H1 (cell line): ENCODE results near the gene SCN3A. TPM values are rescaled to one million over a fixed set of nuclear protein-coding genes. Genes with fewer than 3 reads are reported as not detected.

Source experiments
- CTCF ChIA-PET: fragments of 300-600 bp; sonication (Branson Sonifier 250); formaldehyde crosslinking; loops from one replicate; lab custom pipeline; 2021; ENCODE audit not compliant: partially characterized antibody; lab: Charles Lee
- POLR2A ChIA-PET: fragments of 300-600 bp; sonication (Branson Sonifier 250); formaldehyde crosslinking; loops from one replicate; lab custom pipeline; 2021; ENCODE audit warnings: inconsistent platforms; ENCODE audit not compliant: partially characterized antibody; lab: Charles Lee
- DNase-seq, 2 experiments: peaks; one replicate each; pipeline versions ENCODE4 v3.0.0 to v3.0.0-alpha.2; 2010 to 2022; ENCODE audit warnings: low spot score in 2 of 2, low read depth in 1 of 2, mixed read lengths in 1 of 2
- FAIRE-seq: peaks from 2 replicates; lab custom pipeline; 2011; peaks lifted over from hg19 to GRCh38; lab: Jason Lieb, UNC
- H2AFZ ChIP-seq: 2 replicates; pipeline ENCODE4 v1.8.1; 2012; ENCODE audit warnings: low read length, inconsistent platforms
- H2AK5ac ChIP-seq: 2 replicates; pipeline ENCODE4 v1.6.1; 2013; ENCODE audit warnings: low read depth, low read length
- H2BK120ac ChIP-seq: replicated peaks from 2 replicates; pipeline ENCODE3; 2013; ENCODE audit warnings: low read depth, low read length, inconsistent platforms
- H2BK12ac ChIP-seq: 2 replicates; pipeline ENCODE4 v1.6.1; 2013; ENCODE audit warnings: low read depth, low read length
- H2BK15ac ChIP-seq: 2 replicates; pipeline ENCODE4 v1.6.1; 2013; ENCODE audit warnings: low read length
- H2BK20ac ChIP-seq: 2 replicates; pipeline ENCODE4 v1.6.1; 2013; ENCODE audit warnings: low read length
- H2BK5ac ChIP-seq: 2 replicates; pipeline ENCODE4 v1.6.1; 2013; ENCODE audit warnings: low read depth, low read length
- H3K14ac ChIP-seq: 2 replicates; pipeline ENCODE4 v1.6.1; 2013; ENCODE audit warnings: inconsistent platforms; ENCODE audit not compliant: insufficient read length
- H3K18ac ChIP-seq: 2 replicates; pipeline ENCODE4 v1.6.1; 2013; ENCODE audit warnings: low read length; ENCODE audit errors: extremely low read depth
- H3K23ac ChIP-seq: 2 replicates; pipeline ENCODE4 v1.6.1; 2013; ENCODE audit warnings: inconsistent platforms; ENCODE audit not compliant: insufficient read length
- H3K23me2 ChIP-seq: 2 replicates; pipeline ENCODE4 v1.6.1; 2013; ENCODE audit warnings: low read depth, low read length
- H3K27ac ChIP-seq: 2 replicates; pipeline ENCODE4 v1.6.1; 2011; ENCODE audit warnings: low read depth, low read length, inconsistent platforms
- H3K27me3 ChIP-seq, 4 experiments: replicated peaks in 1 of 4; 1 replicate in 1 of 4; 2 replicates in 3 of 4; pipeline versions ENCODE4 v1.6.1 to v1.8.1; 2011 to 2013; ENCODE audit warnings: low read length in 3 of 4, mild to moderate bottlenecking in 3 of 4, inconsistent platforms in 2 of 4, mixed read lengths in 2 of 4, moderate library complexity in 1 of 4; ENCODE audit not compliant: control insufficient read depth in 3 of 4, insufficient read depth in 3 of 4; ENCODE audit errors: extremely low read depth in 1 of 4
- H3K36me3 ChIP-seq, 4 experiments: 2 replicates each; pipeline versions ENCODE4 v1.6.1 to v1.8.1; 2011 to 2013; ENCODE audit warnings: mild to moderate bottlenecking in 4 of 4, low read length in 3 of 4, moderate library complexity in 2 of 4, control low read depth in 1 of 4, inconsistent platforms in 1 of 4; ENCODE audit not compliant: insufficient read depth in 4 of 4, control insufficient read depth in 2 of 4
- H3K4ac ChIP-seq: replicated peaks from 2 replicates; pipeline ENCODE3; 2013; ENCODE audit warnings: low read length, low read depth, mixed read lengths, inconsistent platforms; ENCODE audit not compliant: insufficient read length
- H3K4me1 ChIP-seq, 4 experiments: replicated peaks in 1 of 4; 1 replicate in 1 of 4; 2 replicates in 3 of 4; pipeline versions ENCODE4 v1.6.1 to v1.8.1; 2011 to 2013; ENCODE audit warnings: low read length in 3 of 4, inconsistent platforms in 2 of 4, mixed read lengths in 1 of 4; ENCODE audit not compliant: insufficient read depth in 4 of 4, control insufficient read depth in 3 of 4
- H3K4me2 ChIP-seq, 2 experiments: 2 replicates each; pipeline versions ENCODE4 v1.6.1 to v1.8.1; 2011 to 2013; ENCODE audit warnings: low read depth in 2 of 2, low read length in 2 of 2, control low read depth in 1 of 2, inconsistent platforms in 1 of 2, mild to moderate bottlenecking in 1 of 2; ENCODE audit not compliant: insufficient read depth in 1 of 2
- H3K4me3 ChIP-seq, 4 experiments: fragments of 200-600, 300-600 bp in 1 of 4; sonication (generic), shearing (Covaris generic), sonication (Bioruptor Twin) in 1 of 4; 2 replicates each; pipeline versions ENCODE4 v1.5.1 to v1.8.1; 2011 to 2016; ENCODE audit warnings: low read length in 4 of 4, low read depth in 3 of 4, control low read depth in 2 of 4, inconsistent platforms in 2 of 4, mild to moderate bottlenecking in 2 of 4, mixed read lengths in 1 of 4, moderate library complexity in 1 of 4; ENCODE audit not compliant: insufficient read depth in 2 of 4; ENCODE audit errors: extremely low read depth in 1 of 4
- H3K56ac ChIP-seq: replicated peaks from 2 replicates; pipeline ENCODE3; 2013; ENCODE audit warnings: low read depth, mild to moderate bottlenecking, mixed read lengths, low read length, inconsistent platforms; ENCODE audit not compliant: insufficient read length
- H3K79me1 ChIP-seq: 2 replicates; pipeline ENCODE4 v1.6.1; 2013; ENCODE audit warnings: low read depth, low read length, control low read depth
- H3K79me2 ChIP-seq, 2 experiments: 2 replicates each; pipeline versions ENCODE4 v1.6.1 to v1.8.1; 2012 to 2013; ENCODE audit warnings: low read length in 2 of 2, mild to moderate bottlenecking in 2 of 2, inconsistent platforms in 1 of 2; ENCODE audit not compliant: insufficient read depth in 2 of 2, control insufficient read depth in 1 of 2
- H3K9ac ChIP-seq, 4 experiments: replicated peaks in 1 of 4; 1 replicate in 1 of 4; 2 replicates in 3 of 4; pipeline versions ENCODE4 v1.6.1 to v1.8.1; 2011 to 2013; ENCODE audit warnings: low read depth in 3 of 4, low read length in 3 of 4, control low read depth in 2 of 4, mild to moderate bottlenecking in 2 of 4, moderate library complexity in 2 of 4, inconsistent platforms in 1 of 4; ENCODE audit errors: extremely low read depth in 1 of 4
- H3K9me3 ChIP-seq, 2 experiments: 2 replicates each; pipeline versions ENCODE4 v1.6.1 to v1.8.1; 2012 to 2013; ENCODE audit warnings: mild to moderate bottlenecking in 2 of 2, moderate library complexity in 2 of 2, control low read depth in 1 of 2, inconsistent platforms in 1 of 2, low read depth in 1 of 2, low read length in 1 of 2, mixed read lengths in 1 of 2; ENCODE audit not compliant: insufficient read depth in 2 of 2
- H4K20me1 ChIP-seq, 2 experiments: replicated peaks in 1 of 2; 2 replicates each; pipeline versions ENCODE3 to v1.8.1; 2011 to 2013; ENCODE audit warnings: inconsistent platforms in 2 of 2, low read length in 2 of 2, mild to moderate bottlenecking in 1 of 2; ENCODE audit not compliant: insufficient read depth in 2 of 2, control insufficient read depth in 1 of 2
- H4K5ac ChIP-seq: 2 replicates; pipeline ENCODE4 v1.6.1; 2013; ENCODE audit warnings: low read length, low read depth, mixed read lengths, inconsistent platforms; ENCODE audit not compliant: insufficient read length
- H4K8ac ChIP-seq: 2 replicates; pipeline ENCODE4 v1.8.0; 2013; ENCODE audit warnings: mild to moderate bottlenecking, moderate library complexity, low read length, inconsistent platforms; ENCODE audit not compliant: insufficient read depth; ENCODE audit errors: extremely low read depth
- H4K91ac ChIP-seq: replicated peaks from 2 replicates; pipeline ENCODE3; 2013; ENCODE audit warnings: low read length, mixed read lengths, inconsistent platforms; ENCODE audit not compliant: insufficient read length
- BRCA1 ChIP-seq: IDR thresholded peaks from 2 replicates; pipeline ENCODE4 v1.6.1; 2012; ENCODE audit warnings: low read depth, low read length, improper control_type of control experiment
- E2F6 ChIP-seq: IDR thresholded peaks from 2 replicates; pipeline ENCODE4 v1.6.1; 2012; ENCODE audit warnings: inconsistent platforms
- KDM1A ChIP-seq: fragments of 200-600, 300-600 bp; sonication (generic); IDR thresholded peaks from 2 replicates; pipeline ENCODE4 v1.7.1; 2016; ENCODE audit warnings: mild to moderate bottlenecking, low read length, borderline replicate concordance
- NANOG ChIP-seq: IDR thresholded peaks from 2 replicates; pipeline ENCODE4 v1.6.1; 2011; ENCODE audit warnings: low read length, low read depth, mild to moderate bottlenecking, inconsistent platforms; ENCODE audit not compliant: insufficient read depth, poor library complexity, severe bottlenecking
- SIN3A ChIP-seq, 2 experiments: IDR thresholded peaks in 1 of 2; conservative IDR thresholded peaks in 1 of 2; 2 replicates each; pipeline ENCODE4 v1.6.1; 2011 to 2012; ENCODE audit warnings: low read length in 2 of 2, improper control_type of control experiment in 1 of 2, low read depth in 1 of 2, mild to moderate bottlenecking in 1 of 2
- SP4 ChIP-seq: IDR thresholded peaks from 2 replicates; pipeline ENCODE4 v1.6.1; 2012; ENCODE audit warnings: low read length, inconsistent platforms
- TBP ChIP-seq: IDR thresholded peaks from 2 replicates; pipeline ENCODE4 v1.6.1; 2011; ENCODE audit warnings: low read depth, low read length, improper control_type of control experiment
- TEAD4 ChIP-seq: IDR thresholded peaks from 2 replicates; pipeline ENCODE4 v1.6.1; 2012; ENCODE audit warnings: low read depth, low read length, inconsistent platforms, mixed read lengths
- WGBS, 2 experiments: shearing (Covaris generic) in 1 of 2; methylation state at CpG; one replicate each; pipeline versions ENCODE4 v1.1.6 to v1.1.7; 2013 to 2015; ENCODE audit warnings: low lambda C conversion rate in 2 of 2, mixed read lengths in 2 of 2, inconsistent platforms in 1 of 2, low coverage in 1 of 2, missing lambda C conversion rate in 1 of 2; ENCODE audit not compliant: insufficient replicate concordance in 2 of 2, insufficient coverage in 1 of 2, insufficient read length in 1 of 2; ENCODE audit errors: extremely low coverage in 1 of 2, missing lambda C conversion rate in 1 of 2; 5-methylcytosine and 5-hydroxymethylcytosine counted together
- polyA plus RNA-seq, 7 experiments: library from polyadenylated mRNA; depleted of rRNA in 3 of 7; stranded (reverse) in 5 of 7; unstranded in 2 of 7; fragments of >200 nt in 5 of 7; fragments of 200-250 nt in 2 of 7; gene quantifications; 1 replicate in 5 of 7; 2 replicates in 1 of 7; 4 replicates in 1 of 7; pipeline versions ENCODE4 v1.2.1 to v1.2.3, GENCODE V29; 2011 to 2013; ENCODE audit warnings: missing spikeins in 2 of 7, mixed read lengths in 2 of 7
- total RNA-seq: library from RNA; stranded (reverse); fragmentation: NEBNext Ultra II Directional; extraction: Animal tissue kit (Norgen Biotek cat#: 25700); gene quantifications from 2 replicates; pipeline ENCODE4 v1.2.1, GENCODE V29; 2021

SCN3A gene
- total and polyA plus RNA-seq, 2 of the 8 experiments (the other 6 are each of a cell fraction or from before 2014, with no cell fraction given), result 0.02 TPM; not detected in 1

DNA sequence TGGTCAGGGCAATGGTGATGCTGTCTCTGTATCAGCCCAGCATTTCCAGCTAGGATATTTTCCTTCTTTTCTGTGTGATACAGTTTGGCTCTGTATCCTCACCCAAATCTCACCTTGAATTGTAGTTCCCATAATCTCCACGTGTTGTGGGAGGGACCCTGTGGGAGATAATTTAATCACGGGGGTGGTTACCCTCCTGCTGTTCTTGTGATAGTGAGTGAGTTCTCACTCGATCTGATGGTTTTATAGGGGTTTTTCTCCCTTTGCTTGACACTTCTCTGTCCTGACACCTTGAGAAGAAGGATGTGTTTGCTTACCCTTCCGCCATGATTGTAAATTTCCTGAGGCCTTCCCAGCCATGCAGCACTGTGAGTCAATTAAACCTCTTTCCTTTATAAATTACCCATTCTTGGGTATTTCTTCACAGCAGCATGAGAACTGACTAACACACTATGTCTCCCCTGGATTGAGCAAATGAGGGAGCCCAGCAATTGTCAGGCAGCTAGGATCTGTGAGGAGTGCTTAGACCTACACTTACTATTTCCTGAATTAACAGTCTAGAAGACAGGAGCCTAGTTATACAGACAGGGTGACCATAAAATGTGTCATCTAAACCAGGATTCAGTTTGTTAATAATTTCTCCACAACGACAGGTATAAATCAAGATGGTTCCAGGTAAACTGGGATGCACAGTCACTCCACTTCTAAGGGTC, 41.4 kb upstream of the SCN3A start:
- Histone ChIP-seq H4K91ac (no peak overlapping the region), H3K79me2 (no peaks in the 10 kb centered on the region), H3K36me3 (no peaks in the 10 kb centered on the region), H4K8ac (no peak overlapping the region), H3K4ac (no peak overlapping the region), H3K23me2 (no peaks in the 10 kb centered on the region), H2BK5ac (no peak overlapping the region), H3K27ac (no peak overlapping the region), H2BK20ac (no peak overlapping the region), H3K56ac (no peak overlapping the region), H2AFZ (no peak overlapping the region), H3K9ac (no peak overlapping the region), H3K27me3 (no peaks in the 10 kb centered on the region), H2BK12ac (no peak overlapping the region), H2BK120ac (no peak overlapping the region), H3K4me3 (no peak overlapping the region), H3K18ac (no peak overlapping the region), H2AK5ac (no peak overlapping the region), H3K4me2 (no peak overlapping the region), H3K23ac (no peak overlapping the region), H3K9me3 (no peaks in the 10 kb centered on the region), H3K4me1 (no peaks in the 10 kb centered on the region), H2BK15ac (no peak overlapping the region), H4K20me1 (no peaks in the 10 kb centered on the region), H3K14ac (no peak overlapping the region), H3K79me1 (no peaks in the 10 kb centered on the region), H4K5ac (no peak overlapping the region)
- no peak for FAIRE-seq
- WGBS, 2 experiments, result 75% methylated on average over 5 of the region's 5 CpGs; no CpG with 5 or more reads in 1 of the 2 experiments
- ChIA-PET POLR2A (no interaction called here), CTCF (interaction anchor here (0.9 to 1.1 kb wide), 2 partner anchors 24 to 61 kb away, joined by 3 read pairs; no protein-coding TSS in a partner anchor)
- TF ChIP-seq BRCA1, result no peak
- TF ChIP-seq NANOG, result no peak
- no peak for TF ChIP-seq TBP
- no peak for TF ChIP-seq SIN3A (conservative IDR thresholded peaks at IDR 0.05 in 1 of 2, IDR thresholded peaks at IDR 0.05 in 1 of 2; ENCODE audit: low read depth in 1 of 2, low read length in 2 of 2)
- TF ChIP-seq TEAD4, result no peak
- no peak for TF ChIP-seq E2F6
- TF ChIP-seq KDM1A, result no peak
- no peak for TF ChIP-seq SP4
- DNase-seq, result no peak
